ENCODE data around the gene KCNK2.

Gene KCNK2

DNA sequence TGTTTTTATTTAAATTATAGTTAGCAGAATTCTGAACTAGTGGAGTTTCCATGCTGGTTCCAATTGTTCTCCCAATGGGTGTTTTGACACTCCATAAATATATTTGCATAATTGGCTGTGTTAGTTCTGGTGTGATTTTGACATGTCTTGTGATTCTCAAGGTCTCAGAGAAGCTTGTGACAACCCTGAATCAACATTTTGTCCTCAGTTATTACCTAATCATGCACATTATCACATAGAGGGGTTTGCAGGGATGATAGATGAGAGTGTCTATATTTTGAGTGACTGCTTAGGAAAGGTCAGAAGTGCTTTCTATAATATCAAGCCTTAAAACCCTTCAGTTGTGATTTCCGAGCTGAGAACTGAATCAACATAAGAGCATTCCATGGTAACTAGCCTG lies 11.5 kb upstream of the KCNK2 start:
- in situ Hi-C loops (cut with MboI; ENCODE audit: low sequenced_read_pairs, unreplicated experiment): no loop called here
- no peak for DNase-seq (ENCODE audit: low spot score)
- TF ChIP-seq, protein P1, sequence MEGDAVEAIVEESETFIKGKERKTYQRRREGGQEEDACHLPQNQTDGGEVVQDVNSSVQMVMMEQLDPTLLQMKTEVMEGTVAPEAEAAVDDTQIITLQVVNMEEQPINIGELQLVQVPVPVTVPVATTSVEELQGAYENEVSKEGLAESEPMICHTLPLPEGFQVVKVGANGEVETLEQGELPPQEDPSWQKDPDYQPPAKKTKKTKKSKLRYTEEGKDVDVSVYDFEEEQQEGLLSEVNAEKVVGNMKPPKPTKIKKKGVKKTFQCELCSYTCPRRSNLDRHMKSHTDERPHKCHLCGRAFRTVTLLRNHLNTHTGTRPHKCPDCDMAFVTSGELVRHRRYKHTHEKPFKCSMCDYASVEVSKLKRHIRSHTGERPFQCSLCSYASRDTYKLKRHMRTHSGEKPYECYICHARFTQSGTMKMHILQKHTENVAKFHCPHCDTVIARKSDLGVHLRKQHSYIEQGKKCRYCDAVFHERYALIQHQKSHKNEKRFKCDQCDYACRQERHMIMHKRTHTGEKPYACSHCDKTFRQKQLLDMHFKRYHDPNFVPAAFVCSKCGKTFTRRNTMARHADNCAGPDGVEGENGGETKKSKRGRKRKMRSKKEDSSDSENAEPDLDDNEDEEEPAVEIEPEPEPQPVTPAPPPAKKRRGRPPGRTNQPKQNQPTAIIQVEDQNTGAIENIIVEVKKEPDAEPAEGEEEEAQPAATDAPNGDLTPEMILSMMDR (IDR thresholded peaks at IDR 0.05; ENCODE audit: borderline replicate concordance, control extremely low read depth, extremely low read depth, insufficient read depth, missing control alignments): no peak

DNA sequence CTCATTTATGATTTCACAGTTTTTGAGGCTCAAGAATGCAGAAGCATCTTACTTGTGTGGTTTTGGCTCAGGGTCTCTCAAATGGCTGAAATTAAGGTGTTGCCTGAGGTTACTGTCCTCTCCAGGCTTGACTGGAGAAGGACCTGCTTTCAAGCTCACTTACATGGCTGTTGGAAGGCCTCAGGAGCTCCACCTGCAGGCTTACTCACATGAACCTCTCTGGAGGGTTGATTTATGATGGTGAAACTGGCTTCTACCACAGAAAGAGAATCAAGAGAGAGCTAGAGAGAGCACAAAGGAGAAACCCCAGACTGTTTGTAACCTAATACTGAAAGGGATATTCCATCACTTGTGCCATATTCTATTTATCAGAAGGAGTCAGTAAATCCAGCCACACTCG lies 6.2 kb upstream of the KCNK2 start:
- TF ChIP-seq, protein P1 (IDR thresholded peaks at IDR 0.05; ENCODE audit: borderline replicate concordance, control extremely low read depth, extremely low read depth, insufficient read depth, missing control alignments): peak; percentile 29
- in situ Hi-C loops (cut with MboI; ENCODE audit: low sequenced_read_pairs, unreplicated experiment): no loop called here
- peak; percentile 15 for DNase-seq (ENCODE audit: low spot score)

DNA sequence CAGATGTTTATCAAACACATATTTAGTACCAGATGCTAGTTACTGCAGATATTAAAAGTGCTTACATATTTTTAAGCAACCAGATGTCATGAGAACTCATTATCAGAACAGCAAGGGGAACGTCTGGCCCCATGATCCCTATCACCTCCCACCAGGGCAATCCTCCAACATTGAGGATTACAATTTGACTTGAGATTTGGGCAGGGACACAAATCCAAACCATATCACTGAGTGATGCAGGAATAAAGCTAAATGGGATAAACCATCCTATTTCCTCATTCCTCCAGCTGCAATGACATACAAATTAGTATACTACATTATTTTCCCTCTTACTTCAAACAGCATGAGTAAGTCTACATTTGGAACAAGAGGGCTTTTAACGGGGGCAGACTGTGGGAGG lies 3.1 kb upstream of the KCNK2 start:
- in situ Hi-C loops (cut with MboI; ENCODE audit: low sequenced_read_pairs, unreplicated experiment): no loop called here
- no peak for DNase-seq (ENCODE audit: low spot score)
- TF ChIP-seq, protein P1 (IDR thresholded peaks at IDR 0.05; ENCODE audit: borderline replicate concordance, control extremely low read depth, extremely low read depth, insufficient read depth, missing control alignments): no peak

DNA sequence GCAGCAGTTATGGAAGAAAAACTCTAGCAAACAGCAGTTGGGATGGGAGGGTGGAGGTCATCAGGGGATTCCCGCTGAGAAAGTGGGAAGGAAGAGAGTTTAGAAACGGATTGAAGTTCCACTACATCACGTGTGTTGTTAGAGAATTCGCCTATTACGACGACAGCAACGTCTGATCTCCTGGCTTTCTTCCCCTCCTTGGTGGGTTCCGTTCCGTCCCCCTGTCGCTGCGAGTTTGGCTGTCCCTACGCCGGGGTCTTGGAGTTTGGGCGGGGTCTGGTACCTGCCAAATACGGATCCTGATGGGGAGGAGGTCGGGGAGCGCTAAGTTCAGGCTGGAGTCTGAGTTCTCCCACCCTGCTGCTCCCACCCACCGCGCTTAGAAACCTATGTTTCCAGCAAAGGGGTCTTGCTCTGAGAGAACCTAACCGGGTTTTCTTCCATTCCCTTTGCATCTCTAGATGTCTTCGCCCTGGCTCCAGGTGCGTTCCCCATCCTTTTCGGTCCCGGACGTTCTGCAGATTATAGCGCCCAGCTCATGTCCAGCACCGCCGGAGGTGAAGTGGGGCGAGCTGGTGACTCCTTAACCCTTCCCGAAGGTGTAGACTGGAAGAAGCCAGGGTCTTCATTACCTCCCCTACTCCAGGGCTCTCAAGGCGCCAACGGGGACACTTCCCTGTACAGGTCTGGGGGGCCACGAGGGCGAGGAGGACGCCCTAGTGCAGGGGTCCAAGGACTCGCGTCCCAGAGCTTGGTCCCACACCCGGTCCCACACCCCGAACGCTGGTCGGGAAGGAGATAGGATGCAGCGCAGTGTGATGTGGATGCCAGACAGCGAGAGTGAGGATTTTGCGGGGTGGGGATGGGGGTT lies 641 bp upstream of the KCNK2 start:
- TF ChIP-seq, protein P1 (IDR thresholded peaks at IDR 0.05; ENCODE audit: borderline replicate concordance, control extremely low read depth, extremely low read depth, insufficient read depth, missing control alignments): no peak
- DNase-seq (ENCODE audit: low spot score): no peak
- in situ Hi-C loops (cut with MboI; ENCODE audit: low sequenced_read_pairs, unreplicated experiment): no loop called here

DNA sequence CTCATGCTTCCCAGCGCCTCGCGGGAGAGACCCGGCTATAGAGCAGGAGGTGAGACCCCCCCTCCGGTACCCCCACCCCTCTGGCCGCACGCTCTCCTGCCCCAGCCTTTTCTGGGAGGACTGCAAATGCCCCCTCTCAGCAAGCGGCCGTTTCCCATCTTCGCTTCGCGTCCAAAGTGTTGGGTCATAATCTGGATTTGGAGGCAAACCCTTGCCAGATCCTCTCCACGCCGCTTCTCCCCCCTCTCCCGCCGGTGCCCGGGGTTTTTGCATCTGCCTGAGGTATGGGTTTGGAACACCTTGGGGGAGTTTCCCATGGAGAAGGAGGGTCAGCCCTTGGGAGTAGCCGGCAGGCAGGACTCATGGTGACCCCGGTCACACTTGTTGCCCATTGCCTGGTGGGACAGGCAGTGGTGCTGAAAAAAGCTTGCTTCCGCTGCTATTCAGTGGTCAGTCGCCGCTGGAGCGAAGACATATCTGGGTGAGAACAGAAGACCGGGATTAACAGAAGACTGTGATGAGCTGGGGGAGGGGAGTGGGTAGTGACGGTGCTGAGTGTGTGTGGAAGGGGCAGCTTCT lies 935 bp downstream of the KCNK2 start:
- no peak for DNase-seq (ENCODE audit: low spot score)
- in situ Hi-C loops (cut with MboI; ENCODE audit: low sequenced_read_pairs, unreplicated experiment): no loop called here
- TF ChIP-seq, protein P1 (IDR thresholded peaks at IDR 0.05; ENCODE audit: borderline replicate concordance, control extremely low read depth, extremely low read depth, insufficient read depth, missing control alignments): no peak

DNA sequence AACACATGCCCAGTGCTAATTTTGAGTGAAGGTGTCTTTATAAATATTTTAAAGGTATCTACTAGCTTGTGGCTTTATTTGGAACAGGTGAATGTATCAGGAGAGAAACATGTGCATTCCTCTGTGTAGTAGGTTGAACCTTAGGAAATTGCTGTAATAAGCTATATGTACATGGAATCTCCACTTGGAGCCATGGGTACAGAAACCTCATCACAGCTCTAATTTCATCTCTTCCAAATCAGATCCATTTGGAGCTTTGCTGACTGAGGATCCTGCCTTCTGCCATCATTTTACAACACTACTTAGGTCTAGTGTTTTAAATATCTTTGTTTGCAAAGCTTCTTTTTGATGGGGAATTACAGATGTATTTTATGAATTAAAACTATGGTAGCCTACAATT lies 2.1 kb downstream of the KCNK2 start:
- DNase-seq (ENCODE audit: low spot score): no peak
- TF ChIP-seq, protein P1 (IDR thresholded peaks at IDR 0.05; ENCODE audit: borderline replicate concordance, control extremely low read depth, extremely low read depth, insufficient read depth, missing control alignments): no peak
- in situ Hi-C loops (cut with MboI; ENCODE audit: low sequenced_read_pairs, unreplicated experiment): no loop called here
